Eye (tissue), 1 donor: ENCODE data around the gene TRIO.

Experiments used
- DNase-seq: peaks from one replicate; pipeline ENCODE4 v3.0.0-alpha.2; 2015

Gene TRIO

GRCh38 chr5:14148890-14149671 is 5.9 kb downstream of the TRIO start:
- DNase-seq = no peak

GRCh38 chr5:14149672-14150274 is 6.6 kb downstream of the TRIO start:
- no peak for DNase-seq

GRCh38 chr5:14151416-14151815 is 8.3 kb downstream of the TRIO start:
- DNase-seq = no peak

DNA sequence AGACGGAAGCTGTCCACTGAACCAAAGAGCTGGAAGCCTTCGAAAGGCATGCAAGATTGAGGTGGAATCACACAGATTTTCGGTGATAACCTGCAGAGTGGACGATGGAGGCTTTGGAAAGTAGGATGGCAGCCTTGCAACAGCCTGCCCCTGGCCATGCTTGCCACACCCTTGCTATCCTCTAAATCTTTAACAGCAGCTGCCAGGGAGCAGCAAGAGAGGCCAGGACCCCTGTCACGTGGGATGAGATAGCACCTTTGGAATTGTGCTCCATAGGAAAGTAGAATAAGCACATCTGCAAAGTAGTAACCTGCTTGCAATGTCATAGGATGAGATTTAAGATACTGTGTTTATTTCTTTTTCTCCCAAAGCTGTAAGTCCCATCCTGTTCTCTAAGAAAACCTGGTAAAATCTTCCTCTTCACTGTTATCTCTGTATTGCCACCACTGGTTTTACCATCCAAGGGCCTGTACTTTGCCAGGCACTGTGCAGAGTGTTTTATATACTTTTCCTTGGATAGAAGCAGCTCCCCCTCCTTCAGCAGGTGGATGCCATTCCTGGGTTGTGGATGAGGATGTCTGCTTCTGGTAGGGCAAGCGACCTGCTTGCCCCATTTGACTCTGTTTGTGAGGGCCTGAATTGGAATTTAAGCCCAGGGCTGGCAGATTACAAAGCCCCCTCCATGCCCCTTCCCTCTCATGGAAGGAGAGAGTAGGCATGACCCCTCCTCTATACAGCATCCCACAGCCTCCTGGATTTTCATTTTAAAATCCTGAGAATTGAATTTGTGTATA is 10.1 kb downstream of the TRIO start:
- no peak for DNase-seq

DNA sequence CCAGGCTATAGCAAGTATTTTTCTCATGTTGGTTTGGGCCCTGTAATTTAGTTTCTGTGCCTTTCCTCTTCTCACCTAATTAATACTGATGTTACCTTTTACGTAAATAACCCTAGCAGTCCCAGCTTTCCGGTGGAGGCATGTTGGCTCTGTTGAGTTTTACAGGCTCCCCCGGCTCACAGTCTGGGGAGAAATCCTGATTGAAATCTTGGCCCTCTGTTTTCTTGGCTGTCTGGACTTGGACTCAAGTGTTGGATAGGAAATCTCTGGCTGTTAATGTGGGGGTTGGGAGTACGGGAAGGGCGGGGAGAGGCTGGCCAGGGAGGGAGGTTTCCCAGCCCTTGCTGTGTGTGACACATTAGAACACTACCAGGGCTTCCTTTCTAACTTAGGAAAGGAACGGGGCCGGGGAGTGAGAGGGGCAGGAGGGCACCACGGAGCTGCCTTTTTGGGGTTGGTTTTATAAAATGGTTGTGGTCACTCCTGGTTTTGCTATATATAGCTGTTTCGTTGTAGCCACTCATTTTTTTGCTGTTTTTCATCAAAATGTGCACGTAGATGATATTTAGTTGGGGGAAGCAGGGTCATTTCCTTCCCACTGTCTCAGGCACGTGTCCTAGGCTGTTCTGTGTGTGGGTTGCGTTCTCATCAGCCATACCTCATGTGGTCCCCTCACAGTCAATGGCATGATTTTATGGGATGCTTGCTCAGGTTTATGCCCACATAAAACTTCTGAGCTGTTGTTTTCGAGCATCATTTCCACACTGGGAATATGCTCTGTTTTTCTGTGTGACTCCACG is 11.0 kb downstream of the TRIO start:
- no peak for DNase-seq

DNA sequence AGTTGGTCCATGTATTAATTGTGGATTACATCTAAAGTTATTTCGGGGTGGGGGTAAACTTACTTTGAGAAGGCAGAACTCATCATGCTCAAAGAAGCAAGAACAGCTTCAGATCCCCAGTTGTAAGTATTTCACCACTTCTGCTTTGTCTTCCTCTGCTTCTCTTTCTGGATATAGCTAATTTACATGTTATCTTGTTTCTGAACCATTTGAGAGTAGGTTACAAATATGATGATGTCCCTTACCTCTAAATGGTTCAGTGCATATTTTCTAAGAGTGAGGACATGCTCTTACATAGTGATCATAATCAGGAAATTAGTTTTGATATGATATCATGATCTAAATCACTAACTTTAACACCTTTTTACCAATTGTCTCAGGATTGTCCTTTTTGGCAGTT is 11.9 kb downstream of the TRIO start:
- no peak for DNase-seq

DNA sequence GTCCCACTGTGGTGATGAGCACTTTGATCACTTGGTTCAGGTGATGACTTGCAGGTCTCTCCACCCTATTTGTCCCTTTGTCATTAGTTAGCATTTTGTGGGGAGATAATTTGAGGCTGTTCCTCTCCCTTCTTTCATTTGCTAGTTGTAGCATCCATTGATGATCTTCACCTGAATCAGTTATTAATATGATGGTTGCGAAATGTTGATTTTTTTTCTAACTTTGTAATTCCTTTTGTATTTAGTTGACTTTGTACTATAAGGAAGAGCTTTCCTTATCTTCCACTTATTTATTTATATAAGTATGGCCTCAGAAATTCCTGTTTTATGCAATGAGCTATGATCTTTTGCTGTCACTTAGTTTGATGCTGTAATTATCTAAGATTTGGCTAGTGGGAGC is 12.6 kb downstream of the TRIO start:
- DNase-seq = no peak

DNA sequence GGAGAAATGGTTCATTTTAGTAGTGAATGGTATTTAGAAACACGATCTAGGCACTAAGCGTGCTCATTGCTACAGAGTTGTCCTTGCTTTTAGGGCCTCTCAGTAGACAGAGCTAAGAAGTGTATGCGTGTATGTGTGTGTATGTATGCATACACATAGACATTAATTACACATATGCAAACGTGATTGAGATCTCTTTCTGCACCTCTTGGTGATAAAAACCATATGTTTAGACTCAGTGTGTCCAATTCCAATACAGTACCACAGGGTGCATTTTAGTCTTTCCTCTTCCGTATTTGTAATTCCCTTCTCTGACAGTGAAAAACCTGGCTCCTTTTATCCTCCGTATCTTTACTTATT is 13.1 kb downstream of the TRIO start:
- no peak for DNase-seq

- peak; percentile 80 for DNase-seq
Measured at GRCh38 chr5:14156650-14157492, 13.7 kb downstream of the TRIO start.

- DNase-seq = no peak
Measured at GRCh38 chr5:14157493-14157782, 14.3 kb downstream of the TRIO start.

- no peak for DNase-seq
Measured at GRCh38 chr5:14158890-14159666, 15.9 kb downstream of the TRIO start.

DNA sequence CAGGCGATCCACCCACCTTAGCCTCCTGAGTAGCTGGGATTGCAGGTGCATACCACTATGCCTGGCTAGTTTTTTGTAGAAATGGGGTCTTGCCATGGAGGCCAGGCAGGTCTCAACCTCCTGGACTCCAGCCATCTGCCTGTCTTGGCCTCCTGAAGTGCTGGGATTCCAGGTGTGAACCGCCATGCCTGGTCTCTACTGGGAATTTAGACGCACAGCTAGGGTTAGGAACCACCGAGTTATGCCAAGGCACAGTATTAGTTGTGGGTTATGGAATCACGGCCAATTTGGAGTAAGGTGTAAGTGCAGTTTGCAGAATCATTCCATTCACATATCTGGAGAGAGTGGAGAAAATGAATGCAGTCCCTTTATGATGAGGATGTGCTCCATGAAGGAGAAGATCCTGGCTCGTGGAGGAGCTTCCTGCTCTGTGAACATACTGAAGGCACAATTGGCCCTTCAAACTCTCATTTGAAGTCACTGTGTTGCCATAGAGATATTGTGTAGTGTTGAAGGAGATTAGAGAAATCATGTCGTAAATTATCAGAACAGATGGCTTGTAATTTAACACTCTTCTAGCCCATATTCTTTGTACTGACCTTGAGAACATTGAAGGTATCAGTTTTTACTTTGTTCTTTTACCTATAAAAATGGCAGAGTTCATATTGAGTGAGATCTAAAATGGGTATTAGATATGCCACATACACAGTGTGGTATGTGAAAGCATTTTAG is 18.8 kb downstream of the TRIO start:
- DNase-seq = no peak

DNA sequence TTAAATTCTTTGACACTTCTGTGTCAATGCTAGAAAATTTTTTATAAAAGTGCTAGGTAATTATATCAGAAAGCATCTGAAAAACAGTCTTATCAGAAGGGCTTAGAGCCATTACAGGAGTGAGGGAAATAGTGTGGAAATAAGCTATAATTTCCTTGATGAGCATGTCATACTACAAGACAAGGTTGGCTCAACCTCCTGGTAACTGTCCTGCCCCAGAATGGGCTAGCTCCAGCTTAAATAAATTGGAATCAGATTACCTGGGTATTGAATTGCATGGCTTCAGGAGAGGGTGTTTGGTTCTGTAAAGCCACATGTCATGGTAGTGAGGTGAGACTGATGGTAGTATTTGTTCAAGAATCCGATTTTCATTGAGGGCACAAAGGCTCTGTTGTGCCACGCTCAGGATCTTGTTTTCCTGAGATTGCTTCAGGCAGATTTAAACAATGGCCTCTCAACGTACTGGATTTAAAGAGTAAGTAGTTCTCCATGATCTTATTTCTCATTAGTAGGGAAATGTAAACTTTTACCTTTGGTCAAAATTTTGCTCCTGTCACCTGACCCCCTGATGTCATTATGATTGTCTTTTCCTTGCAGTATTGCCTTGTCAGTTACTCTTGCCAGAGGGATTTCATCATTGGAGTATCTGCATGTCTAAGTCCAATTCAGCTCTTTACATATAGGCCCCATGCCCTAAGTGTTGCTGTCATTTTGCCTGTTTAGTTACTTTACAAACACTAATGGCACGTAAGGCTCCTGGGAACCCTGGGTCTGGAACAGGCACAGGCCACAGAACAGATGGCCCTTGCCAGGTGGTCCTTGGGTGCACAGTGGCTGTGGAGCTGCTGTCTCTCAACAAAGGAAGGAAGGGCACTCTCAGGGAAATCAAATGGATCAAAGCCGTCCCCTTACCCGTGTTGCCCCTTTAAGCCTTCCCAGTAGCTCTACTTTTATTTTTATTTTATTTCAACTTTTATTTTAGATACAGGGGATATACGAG is 21.3 kb downstream of the TRIO start:
- DNase-seq = no peak

- no peak for DNase-seq
Measured at GRCh38 chr5:14165375-14166106, 22.4 kb downstream of the TRIO start.

- DNase-seq = no peak
Measured at GRCh38 chr5:14166437-14166836, 23.3 kb downstream of the TRIO start.

GRCh38 chr5:14167211-14167845 is 24.2 kb downstream of the TRIO start:
- DNase-seq = no peak

- no peak for DNase-seq
Measured at GRCh38 chr5:14168144-14168792, 25.1 kb downstream of the TRIO start.

DNA sequence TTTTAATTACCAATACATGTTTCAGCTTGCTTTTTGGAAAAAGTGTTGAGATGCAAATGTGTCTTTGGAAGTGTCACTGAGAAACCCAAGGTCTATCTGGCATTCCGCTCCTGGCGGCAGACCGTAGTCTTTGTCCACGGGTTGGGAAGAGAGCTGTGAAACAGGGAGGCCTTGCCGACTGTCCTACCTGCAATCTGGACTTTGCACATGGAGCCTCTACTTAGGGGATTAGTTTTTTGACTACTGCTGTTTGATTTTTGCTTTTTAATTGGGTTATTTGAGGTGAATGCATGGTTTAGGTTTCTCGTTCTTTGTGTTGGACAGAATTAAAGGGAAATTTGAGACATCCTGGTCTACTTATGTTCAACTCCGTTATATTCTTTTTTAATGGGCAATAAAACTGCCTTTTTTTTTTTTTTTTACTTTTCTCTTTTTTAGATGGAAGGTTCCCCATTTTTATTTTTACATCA is 25.7 kb downstream of the TRIO start:
- no peak for DNase-seq
